ENCODE results near the gene TBPL1.
A peak's percentile ranks its signal among the peaks of the same experiment; 100 is the strongest.
"Not testable (repeated sequence)": the region's sequence is repeated elsewhere in the genome, so short reads cannot be mapped to it uniquely, and the experiment has no call there.

TBPL1 gene

DNA sequence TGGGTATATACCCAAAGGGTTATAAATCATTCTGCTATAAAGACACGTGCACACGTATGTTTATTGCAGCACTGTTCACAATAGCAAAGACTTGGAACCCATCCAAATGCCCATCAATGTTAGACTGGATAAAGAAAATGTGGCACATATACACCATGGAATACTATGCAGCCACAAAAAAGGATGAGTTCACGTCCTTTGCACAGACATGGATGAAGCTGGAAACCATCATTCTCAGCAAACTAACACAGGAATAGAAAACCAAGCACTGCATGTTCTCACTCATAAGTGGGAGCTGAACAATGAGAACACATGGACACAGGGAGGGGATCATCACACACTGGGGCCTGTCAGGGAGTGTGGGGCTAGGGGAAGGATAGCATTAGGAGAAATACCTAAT is 16.7 kb upstream of the TBPL1 start:
- H3K27ac ChIP-seq (ENCODE audit: low read depth, low read length); H3K27me3 ChIP-seq (ENCODE audit: insufficient read depth, low read length); H2AFZ ChIP-seq (ENCODE audit: low read length, unreplicated experiment); H3K4me1 ChIP-seq (ENCODE audit: control insufficient read depth, insufficient read depth, low read length, unreplicated experiment); H3K36me3 ChIP-seq (ENCODE audit: insufficient read depth, low read length); H3K4me3 ChIP-seq (ENCODE audit: low read depth, low read length); H3K79me2 ChIP-seq (ENCODE audit: control insufficient read depth, insufficient read depth, low read length, unreplicated experiment): not testable (repeated sequence)

DNA sequence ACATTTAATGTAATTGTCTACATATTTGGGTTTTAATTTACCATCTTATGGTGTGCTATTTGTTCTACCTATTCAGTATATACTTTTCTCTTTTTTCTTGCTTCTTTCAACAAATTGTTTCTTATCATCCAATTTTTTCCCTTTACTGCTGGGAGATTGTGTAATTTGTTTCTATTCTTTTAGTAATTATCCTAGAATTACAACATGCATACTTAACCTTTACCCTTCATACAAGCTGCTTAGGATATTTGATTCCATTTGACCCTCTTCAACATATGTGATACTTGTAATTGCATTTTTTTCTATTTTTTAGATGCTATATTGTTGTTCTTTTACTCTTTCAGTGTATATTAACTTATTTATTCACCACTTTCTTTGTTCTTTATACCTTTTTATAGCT is 15.1 kb upstream of the TBPL1 start:
- no peaks in the 10 kb centered on the region for H3K36me3 ChIP-seq (ENCODE audit: insufficient read depth, low read length)
- no peak overlapping the region for H2AFZ ChIP-seq (ENCODE audit: low read length, unreplicated experiment)
- H3K4me1 ChIP-seq (ENCODE audit: control insufficient read depth, insufficient read depth, low read length, unreplicated experiment), result no peaks in the 10 kb centered on the region
- H3K27me3 ChIP-seq (ENCODE audit: insufficient read depth, low read length), result no peaks in the 10 kb centered on the region
- H3K27ac ChIP-seq (ENCODE audit: low read depth, low read length), result no peak overlapping the region
- no peak overlapping the region for H3K4me3 ChIP-seq (ENCODE audit: low read depth, low read length)
- H3K79me2 ChIP-seq (ENCODE audit: control insufficient read depth, insufficient read depth, low read length, unreplicated experiment), result no peaks in the 10 kb centered on the region

GRCh38 chr6:133938533-133938932 is 14.5 kb upstream of the TBPL1 start:
- Histone ChIP-seq H3K4me1 (ENCODE audit: control insufficient read depth, insufficient read depth, low read length, unreplicated experiment) (no peaks in the 10 kb centered on the region), H3K79me2 (ENCODE audit: control insufficient read depth, insufficient read depth, low read length, unreplicated experiment) (no peaks in the 10 kb centered on the region), H2AFZ (ENCODE audit: low read length, unreplicated experiment) (no peak overlapping the region), H3K27ac (ENCODE audit: low read depth, low read length) (no peak overlapping the region), H3K4me3 (ENCODE audit: low read depth, low read length) (no peak overlapping the region), H3K36me3 (ENCODE audit: insufficient read depth, low read length) (no peaks in the 10 kb centered on the region), H3K27me3 (ENCODE audit: insufficient read depth, low read length) (no peaks in the 10 kb centered on the region)

- H2AFZ ChIP-seq (ENCODE audit: low read length, unreplicated experiment), result no peak overlapping the region
- no peak overlapping the region for H3K27ac ChIP-seq (ENCODE audit: low read depth, low read length)
- H3K79me2 ChIP-seq (ENCODE audit: control insufficient read depth, insufficient read depth, low read length, unreplicated experiment), result no peaks in the 10 kb centered on the region
Measured at GRCh38 chr6:133939778-133940667, 13.0 kb upstream of the TBPL1 start.

GRCh38 chr6:133945158-133945557 is 7.9 kb upstream of the TBPL1 start:
- H3K27ac ChIP-seq (ENCODE audit: low read depth, low read length), result no peak overlapping the region
- no peaks in the 10 kb centered on the region for H3K27me3 ChIP-seq (ENCODE audit: insufficient read depth, low read length)
- H3K4me1 ChIP-seq (ENCODE audit: control insufficient read depth, insufficient read depth, low read length, unreplicated experiment), result no peaks in the 10 kb centered on the region
- H2AFZ ChIP-seq (ENCODE audit: low read length, unreplicated experiment), result no peak overlapping the region
- no peaks in the 10 kb centered on the region for H3K36me3 ChIP-seq (ENCODE audit: insufficient read depth, low read length)
- H3K4me3 ChIP-seq (ENCODE audit: low read depth, low read length), result no peak overlapping the region
- no peaks in the 10 kb centered on the region for H3K79me2 ChIP-seq (ENCODE audit: control insufficient read depth, insufficient read depth, low read length, unreplicated experiment)

More at GRCh38 chr6:133939778-133940667, 13.0 kb upstream of the TBPL1 start:
- H3K4me1 ChIP-seq (ENCODE audit: control insufficient read depth, insufficient read depth, low read length, unreplicated experiment), result no peaks in the 10 kb centered on the region
- no peak overlapping the region for H3K4me3 ChIP-seq (ENCODE audit: low read depth, low read length)
- H3K27me3 ChIP-seq (ENCODE audit: insufficient read depth, low read length), result no peaks in the 10 kb centered on the region
- H3K36me3 ChIP-seq (ENCODE audit: insufficient read depth, low read length), result no peaks in the 10 kb centered on the region

GRCh38 chr6:133947302-133947900 is 5.6 kb upstream of the TBPL1 start:
- Histone ChIP-seq H3K79me2 (ENCODE audit: control insufficient read depth, insufficient read depth, low read length, unreplicated experiment) (no peaks in the 10 kb centered on the region), H3K27ac (ENCODE audit: low read depth, low read length) (no peak overlapping the region), H3K4me3 (ENCODE audit: low read depth, low read length) (no peak overlapping the region)

GRCh38 chr6:133948472-133948871 is 4.6 kb upstream of the TBPL1 start:
- H3K27ac ChIP-seq (ENCODE audit: low read depth, low read length), result no peak overlapping the region
- no peaks in the 10 kb centered on the region for H3K36me3 ChIP-seq (ENCODE audit: insufficient read depth, low read length)
- H3K4me1 ChIP-seq (ENCODE audit: control insufficient read depth, insufficient read depth, low read length, unreplicated experiment), result peaks cover 8% of the 10 kb centered on the region
- peaks cover 4% of the 10 kb centered on the region for H3K79me2 ChIP-seq (ENCODE audit: control insufficient read depth, insufficient read depth, low read length, unreplicated experiment)
- H2AFZ ChIP-seq (ENCODE audit: low read length, unreplicated experiment), result no peak overlapping the region
- no peaks in the 10 kb centered on the region for H3K27me3 ChIP-seq (ENCODE audit: insufficient read depth, low read length)
- H3K4me3 ChIP-seq (ENCODE audit: low read depth, low read length), result no peak overlapping the region

More at GRCh38 chr6:133947302-133947900, 5.6 kb upstream of the TBPL1 start:
- Histone ChIP-seq H3K4me1 (ENCODE audit: control insufficient read depth, insufficient read depth, low read length, unreplicated experiment) (peaks cover 8% of the 10 kb centered on the region), H3K27me3 (ENCODE audit: insufficient read depth, low read length) (no peaks in the 10 kb centered on the region), H2AFZ (ENCODE audit: low read length, unreplicated experiment) (no peak overlapping the region), H3K36me3 (ENCODE audit: insufficient read depth, low read length) (no peaks in the 10 kb centered on the region)

DNA sequence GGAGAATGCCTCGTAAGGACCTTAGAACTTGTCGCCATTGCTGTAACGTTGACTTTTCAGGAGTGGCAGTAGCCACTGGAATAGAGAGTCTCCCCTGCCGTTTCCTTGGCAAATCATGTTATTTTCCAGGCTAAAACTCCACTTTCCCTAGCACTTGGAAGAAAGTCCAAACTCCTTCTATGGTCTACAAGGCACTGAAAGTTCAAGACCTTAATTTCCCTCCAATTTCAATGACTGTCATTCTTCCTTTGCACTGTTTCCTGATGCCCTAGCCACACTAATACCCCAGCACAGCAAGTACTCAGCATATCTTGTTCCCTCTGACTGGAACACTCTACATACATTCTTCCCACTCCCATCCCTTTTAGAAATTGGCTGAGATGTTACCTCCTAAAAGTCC is 1.8 kb upstream of the TBPL1 start:
- no peaks in the 10 kb centered on the region for H3K36me3 ChIP-seq (ENCODE audit: insufficient read depth, low read length)
- peak overlapping the region; percentile 82 for H3K27ac ChIP-seq (ENCODE audit: low read depth, low read length)
- peaks cover 22% of the 10 kb centered on the region for H3K4me1 ChIP-seq (ENCODE audit: control insufficient read depth, insufficient read depth, low read length, unreplicated experiment)
- H3K79me2 ChIP-seq (ENCODE audit: control insufficient read depth, insufficient read depth, low read length, unreplicated experiment), result peaks cover 31% of the 10 kb centered on the region
- no peaks in the 10 kb centered on the region for H3K27me3 ChIP-seq (ENCODE audit: insufficient read depth, low read length)
- H3K4me3 ChIP-seq (ENCODE audit: low read depth, low read length), result peak overlapping the region; percentile 85
- H2AFZ ChIP-seq (ENCODE audit: low read length, unreplicated experiment), result peak overlapping the region; percentile 91

GRCh38 chr6:133951881-133952814 is 876 bp upstream of the TBPL1 start:
- Histone ChIP-seq H3K79me2 (ENCODE audit: control insufficient read depth, insufficient read depth, low read length, unreplicated experiment) (peaks cover 40% of the 10 kb centered on the region), H3K27ac (ENCODE audit: low read depth, low read length) (peak overlapping the region; percentile 82), H3K4me1 (ENCODE audit: control insufficient read depth, insufficient read depth, low read length, unreplicated experiment) (peaks cover 22% of the 10 kb centered on the region), H3K36me3 (ENCODE audit: insufficient read depth, low read length) (no peaks in the 10 kb centered on the region), H3K4me3 (ENCODE audit: low read depth, low read length) (peak overlapping the region; percentile 85), H3K27me3 (ENCODE audit: insufficient read depth, low read length) (no peaks in the 10 kb centered on the region), H2AFZ (ENCODE audit: low read length, unreplicated experiment) (peak overlapping the region; percentile 91)

DNA sequence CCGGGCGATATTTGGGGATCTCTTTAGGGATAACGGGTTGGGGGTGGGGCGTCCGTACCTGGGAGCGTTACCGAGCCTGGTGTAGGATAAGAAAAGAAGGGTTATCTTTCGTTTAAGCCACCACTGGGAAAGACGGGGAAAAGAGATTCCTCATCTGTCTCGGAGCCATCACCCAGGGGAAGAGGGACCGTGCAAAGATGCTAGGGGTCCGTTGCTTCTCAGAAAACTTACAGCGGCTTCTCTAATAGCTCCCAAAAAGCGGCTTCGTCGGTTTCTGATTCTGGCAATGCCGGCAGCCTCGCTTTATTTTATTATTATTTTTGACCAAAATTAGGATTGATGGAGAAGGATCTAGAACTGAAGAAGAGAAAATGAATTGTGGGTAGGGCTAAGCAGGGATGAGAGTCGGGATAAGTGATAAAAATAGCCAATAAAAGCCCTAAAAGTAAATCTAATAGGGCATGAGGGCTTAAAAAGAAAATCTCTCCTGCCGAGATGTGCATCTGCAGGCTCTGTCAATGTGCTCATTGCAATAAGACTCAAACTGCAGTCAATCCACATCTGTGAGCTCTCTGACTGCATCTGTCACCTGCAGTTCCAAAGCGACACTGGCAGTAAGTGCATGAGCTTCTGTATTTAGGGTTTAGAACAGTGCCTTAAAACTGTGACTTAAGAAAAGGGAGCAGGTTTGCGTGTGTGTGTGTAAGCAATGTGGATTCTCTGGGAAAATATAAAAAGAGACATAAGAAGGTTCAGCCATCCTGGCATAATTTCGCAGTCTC is 801 bp downstream of the TBPL1 start:
- Histone ChIP-seq H3K27ac (ENCODE audit: low read depth, low read length) (peak overlapping the region; percentile 34; the same call in 1 of the 2 replicates), H2AFZ (ENCODE audit: low read length, unreplicated experiment) (peak overlapping the region; percentile 88), H3K4me3 (ENCODE audit: low read depth, low read length) (peak overlapping the region; percentile 85), H3K4me1 (ENCODE audit: control insufficient read depth, insufficient read depth, low read length, unreplicated experiment) (peaks cover 22% of the 10 kb centered on the region), H3K36me3 (ENCODE audit: insufficient read depth, low read length) (no peaks in the 10 kb centered on the region), H3K79me2 (ENCODE audit: control insufficient read depth, insufficient read depth, low read length, unreplicated experiment) (peaks cover 56% of the 10 kb centered on the region), H3K27me3 (ENCODE audit: insufficient read depth, low read length) (no peaks in the 10 kb centered on the region)
